HUES6 (cell line): Measurements from ENCODE around the gene GMDS.

Experiments
- H3K27ac ChIP-seq: 2 replicates; pipeline ENCODE4 v1.7.0; 2013; ENCODE audit warnings: low read depth, mild to moderate bottlenecking, low read length, inconsistent platforms
- H3K27me3 ChIP-seq: 2 replicates; pipeline ENCODE4 v1.6.1; 2013; ENCODE audit warnings: low read length; ENCODE audit not compliant: control insufficient read depth, insufficient read depth
- H3K36me3 ChIP-seq: 2 replicates; pipeline ENCODE4 v1.6.1; 2013; ENCODE audit warnings: low read length; ENCODE audit not compliant: control insufficient read depth, insufficient read depth
- H3K4me1 ChIP-seq: 2 replicates; pipeline ENCODE4 v1.6.1; 2013; ENCODE audit warnings: low read length; ENCODE audit not compliant: control insufficient read depth, insufficient read depth
- H3K4me3 ChIP-seq: 2 replicates; pipeline ENCODE4 v1.5.1; 2013; ENCODE audit warnings: low read depth, low read length
- H3K9ac ChIP-seq: one replicate; pipeline ENCODE4 v1.6.1; 2013; ENCODE audit warnings: mild to moderate bottlenecking, low read length
- H3K9me3 ChIP-seq: 2 replicates; pipeline ENCODE4 v1.6.1; 2013; ENCODE audit warnings: low read depth, low read length; ENCODE audit not compliant: control insufficient read depth, insufficient read depth

Gene GMDS

GRCh38 chr6:1618311-1619097 lies 626.9 kb downstream of the GMDS start:
- H3K36me3 ChIP-seq = no peaks in the 10 kb centered on the region
- H3K9me3 ChIP-seq = no peaks in the 10 kb centered on the region
- no peak overlapping the region for H3K27ac ChIP-seq
- peaks cover 100% of the 10 kb centered on the region for H3K27me3 ChIP-seq
- H3K4me1 ChIP-seq = peaks cover 30% of the 10 kb centered on the region; the same call in 1 of the 2 replicates
- no peak overlapping the region for H3K9ac ChIP-seq
- H3K4me3 ChIP-seq = no peak overlapping the region

GRCh38 chr6:1617466-1618310 lies 627.7 kb downstream of the GMDS start:
- Histone ChIP-seq H3K9me3 (no peaks in the 10 kb centered on the region), H3K36me3 (no peaks in the 10 kb centered on the region), H3K9ac (no peak overlapping the region), H3K4me3 (no peak overlapping the region), H3K27ac (no peak overlapping the region), H3K4me1 (peaks cover 27% of the 10 kb centered on the region; the same call in 1 of the 2 replicates), H3K27me3 (peaks cover 100% of the 10 kb centered on the region)

- Histone ChIP-seq H3K27ac (no peak overlapping the region), H3K4me1 (peaks cover 30% of the 10 kb centered on the region; the same call in 1 of the 2 replicates), H3K9me3 (no peaks in the 10 kb centered on the region), H3K4me3 (no peak overlapping the region), H3K27me3 (peaks cover 100% of the 10 kb centered on the region), H3K9ac (no peak overlapping the region), H3K36me3 (no peaks in the 10 kb centered on the region)
Measured at GRCh38 chr6:1616701-1617463, 628.5 kb downstream of the GMDS start.

GRCh38 chr6:1615853-1616420 lies 629.5 kb downstream of the GMDS start:
- H3K9me3 ChIP-seq = no peaks in the 10 kb centered on the region

GRCh38 chr6:1615151-1615852 lies 630.1 kb downstream of the GMDS start:
- Histone ChIP-seq H3K36me3 (no peaks in the 10 kb centered on the region), H3K4me3 (peak overlapping the region; percentile 52), H3K4me1 (peaks cover 26% of the 10 kb centered on the region; the same call in 1 of the 2 replicates), H3K27ac (no peak overlapping the region), H3K9ac (peak overlapping the region; percentile 48), H3K27me3 (peaks cover 100% of the 10 kb centered on the region), H3K9me3 (no peaks in the 10 kb centered on the region)

More at GRCh38 chr6:1615853-1616420, 629.5 kb downstream of the GMDS start:
- no peak overlapping the region for H3K9ac ChIP-seq
- H3K27me3 ChIP-seq = peaks cover 100% of the 10 kb centered on the region
- no peak overlapping the region for H3K27ac ChIP-seq
- H3K4me1 ChIP-seq = peaks cover 25% of the 10 kb centered on the region; the same call in 1 of the 2 replicates
- peak overlapping the region; percentile 52; the same call in 1 of the 2 replicates for H3K4me3 ChIP-seq
- no peaks in the 10 kb centered on the region for H3K36me3 ChIP-seq

- H3K4me1 ChIP-seq = peaks cover 26% of the 10 kb centered on the region; the same call in 1 of the 2 replicates
- peak overlapping the region; percentile 52 for H3K4me3 ChIP-seq
- no peak overlapping the region for H3K27ac ChIP-seq
- peaks cover 98% of the 10 kb centered on the region for H3K27me3 ChIP-seq
- no peaks in the 10 kb centered on the region for H3K9me3 ChIP-seq
- H3K36me3 ChIP-seq = no peaks in the 10 kb centered on the region
- peak overlapping the region; percentile 71 for H3K9ac ChIP-seq
Measured at GRCh38 chr6:1614448-1615150, 630.8 kb downstream of the GMDS start.

- H3K27me3 ChIP-seq = peaks cover 97% of the 10 kb centered on the region
- H3K4me1 ChIP-seq = peaks cover 26% of the 10 kb centered on the region; the same call in 1 of the 2 replicates
- peak overlapping the region; percentile 52 for H3K4me3 ChIP-seq
- no peaks in the 10 kb centered on the region for H3K36me3 ChIP-seq
- no peak overlapping the region for H3K27ac ChIP-seq
- peak overlapping the region; percentile 71 for H3K9ac ChIP-seq
- H3K9me3 ChIP-seq = no peaks in the 10 kb centered on the region
Measured at GRCh38 chr6:1613688-1614447, 631.5 kb downstream of the GMDS start.

- Histone ChIP-seq H3K9me3 (no peaks in the 10 kb centered on the region), H3K4me1 (peaks cover 24% of the 10 kb centered on the region; the same call in 1 of the 2 replicates), H3K9ac (peak overlapping the region; percentile 45), H3K4me3 (peak overlapping the region; percentile 52), H3K27me3 (peaks cover 97% of the 10 kb centered on the region), H3K36me3 (no peaks in the 10 kb centered on the region), H3K27ac (no peak overlapping the region)
Measured at GRCh38 chr6:1613346-1613687, 632.1 kb downstream of the GMDS start.

- H3K4me1 ChIP-seq = peaks cover 27% of the 10 kb centered on the region
- H3K9me3 ChIP-seq = no peaks in the 10 kb centered on the region
- H3K36me3 ChIP-seq = no peaks in the 10 kb centered on the region
- peaks cover 97% of the 10 kb centered on the region for H3K27me3 ChIP-seq
- H3K27ac ChIP-seq = no peak overlapping the region
- H3K4me3 ChIP-seq = peak overlapping the region; percentile 52; the same call in 1 of the 2 replicates
- H3K9ac ChIP-seq = no peak overlapping the region
Measured at GRCh38 chr6:1612974-1613306, 632.5 kb downstream of the GMDS start.
